Mesenchymal stem cell (in vitro differentiated cells and primary cell): Measurements from ENCODE around the gene NFE2L2. TPM values are rescaled to one million over a fixed set of nuclear protein-coding genes. Genes with fewer than 3 reads are reported as not detected.

ENCODE experiments used
- DNase-seq: peaks from one replicate; pipeline ENCODE4 v3.0.0-alpha.2; 2013
- H2AFZ ChIP-seq: one replicate; pipeline ENCODE4 v1.6.1; 2013; ENCODE audit warnings: low read depth, mild to moderate bottlenecking, control low read depth, inconsistent platforms, low read length, moderate library complexity
- H2AK5ac ChIP-seq: 2 replicates; pipeline ENCODE4 v1.6.1; 2013; ENCODE audit warnings: low read length, moderate library complexity, mild to moderate bottlenecking, inconsistent platforms; ENCODE audit not compliant: severe bottlenecking
- H2BK120ac ChIP-seq: one replicate; pipeline ENCODE4 v1.6.1; 2013; ENCODE audit warnings: low read depth, mild to moderate bottlenecking, inconsistent platforms, low read length, moderate library complexity
- H2BK12ac ChIP-seq, 2 experiments: one replicate each; pipeline ENCODE4 v1.6.1; 2013; ENCODE audit warnings: inconsistent platforms in 2 of 2, low read length in 2 of 2, mild to moderate bottlenecking in 2 of 2, moderate library complexity in 2 of 2, control low read depth in 1 of 2
- H2BK15ac ChIP-seq: one replicate; pipeline ENCODE4 v1.6.1; 2013; ENCODE audit warnings: mild to moderate bottlenecking, low read depth, inconsistent platforms; ENCODE audit not compliant: poor library complexity, severe bottlenecking
- H2BK5ac ChIP-seq: 2 replicates; pipeline ENCODE4 v1.6.1; 2013; ENCODE audit warnings: low read depth, mild to moderate bottlenecking, low read length, control low read depth, inconsistent platforms; ENCODE audit not compliant: poor library complexity, severe bottlenecking
- H3K14ac ChIP-seq, 2 experiments: one replicate each; pipeline ENCODE4 v1.6.1; 2013; ENCODE audit warnings: inconsistent platforms in 2 of 2, low read length in 2 of 2, control low read depth in 1 of 2, mild to moderate bottlenecking in 1 of 2, moderate library complexity in 1 of 2
- H3K18ac ChIP-seq, 2 experiments: one replicate each; pipeline ENCODE4 v1.6.1; 2013; ENCODE audit warnings: inconsistent platforms in 2 of 2, low read length in 2 of 2, control low read depth in 1 of 2, low read depth in 1 of 2, mild to moderate bottlenecking in 1 of 2
- H3K23ac ChIP-seq, 2 experiments: one replicate each; pipeline ENCODE4 v1.6.1; 2013; ENCODE audit warnings: inconsistent platforms in 2 of 2, low read length in 2 of 2, mild to moderate bottlenecking in 2 of 2, moderate library complexity in 2 of 2, control low read depth in 1 of 2
- H3K27ac ChIP-seq: 2 replicates; pipeline ENCODE4 v1.5.1; 2013; ENCODE audit warnings: mild to moderate bottlenecking, moderate library complexity, low read length, control low read depth, inconsistent platforms; ENCODE audit not compliant: poor library complexity, severe bottlenecking
- H3K27me3 ChIP-seq, 2 experiments: 2 replicates each; pipeline versions ENCODE4 v1.6.1 to v1.7.0; 2013; ENCODE audit warnings: low read length in 2 of 2, mild to moderate bottlenecking in 2 of 2, moderate library complexity in 2 of 2, control low read depth in 1 of 2, inconsistent platforms in 1 of 2; ENCODE audit not compliant: control insufficient read depth in 1 of 2, insufficient read depth in 1 of 2
- H3K36me3 ChIP-seq, 2 experiments: 2 replicates each; pipeline versions ENCODE4 v1.6.1 to v1.7.0; 2013; ENCODE audit warnings: low read length in 2 of 2, control low read depth in 1 of 2, inconsistent platforms in 1 of 2, low read depth in 1 of 2, mild to moderate bottlenecking in 1 of 2; ENCODE audit not compliant: insufficient read depth in 2 of 2, control insufficient read depth in 1 of 2
- H3K4ac ChIP-seq, 2 experiments: one replicate each; pipeline ENCODE4 v1.6.1; 2013; ENCODE audit warnings: inconsistent platforms in 2 of 2, low read length in 2 of 2, mild to moderate bottlenecking in 2 of 2, moderate library complexity in 2 of 2, control low read depth in 1 of 2, low read depth in 1 of 2
- H3K4me1 ChIP-seq: 2 replicates; pipeline ENCODE4 v1.6.1; 2013; ENCODE audit warnings: low read depth, low read length, control low read depth; ENCODE audit not compliant: control insufficient read depth, insufficient read depth
- H3K4me2 ChIP-seq: 2 replicates; pipeline ENCODE4 v1.6.1; 2013; ENCODE audit warnings: low read length, mild to moderate bottlenecking, inconsistent platforms; ENCODE audit not compliant: poor library complexity, severe bottlenecking
- H3K4me3 ChIP-seq, 2 experiments: 2 replicates each; pipeline versions ENCODE4 v1.5.1 to v1.7.0; 2013; ENCODE audit warnings: low read length in 2 of 2, mild to moderate bottlenecking in 2 of 2, control low read depth in 1 of 2, low read depth in 1 of 2; ENCODE audit not compliant: insufficient read depth in 1 of 2
- H3K79me1 ChIP-seq: replicated peaks from 2 replicates; pipeline ENCODE4 v1.6.1; 2013; ENCODE audit warnings: mild to moderate bottlenecking, control low read depth, low read length, inconsistent platforms; ENCODE audit not compliant: poor library complexity, severe bottlenecking
- H3K9ac ChIP-seq: 2 replicates; pipeline ENCODE4 v1.7.0; 2013; ENCODE audit warnings: mild to moderate bottlenecking, low read length, moderate library complexity
- H3K9me3 ChIP-seq: 2 replicates; pipeline ENCODE4 v1.7.0; 2013; ENCODE audit warnings: mild to moderate bottlenecking, low read length; ENCODE audit not compliant: control insufficient read depth
- H4K8ac ChIP-seq: one replicate; pipeline ENCODE4 v1.6.1; 2013; ENCODE audit warnings: inconsistent platforms, mild to moderate bottlenecking, low read length, moderate library complexity
- H4K91ac ChIP-seq: one replicate; pipeline ENCODE4 v1.6.1; 2013; ENCODE audit warnings: mild to moderate bottlenecking, low read length, inconsistent platforms
- WGBS: methylation state at CpG from one replicate; pipeline ENCODE4 v1.1.7; 2013; ENCODE audit warnings: mixed read lengths; 5-methylcytosine and 5-hydroxymethylcytosine counted together
- small RNA-seq: library from polyadenylated mRNA; stranded (forward); fragments of <200 nt; extraction: miRNeasy Mini kit (QIAGEN cat#:217004); gene quantifications from one replicate; pipeline ENCODE3, GENCODE V24; 2013; ENCODE audit warnings: low read depth

Gene NFE2L2

DNA sequence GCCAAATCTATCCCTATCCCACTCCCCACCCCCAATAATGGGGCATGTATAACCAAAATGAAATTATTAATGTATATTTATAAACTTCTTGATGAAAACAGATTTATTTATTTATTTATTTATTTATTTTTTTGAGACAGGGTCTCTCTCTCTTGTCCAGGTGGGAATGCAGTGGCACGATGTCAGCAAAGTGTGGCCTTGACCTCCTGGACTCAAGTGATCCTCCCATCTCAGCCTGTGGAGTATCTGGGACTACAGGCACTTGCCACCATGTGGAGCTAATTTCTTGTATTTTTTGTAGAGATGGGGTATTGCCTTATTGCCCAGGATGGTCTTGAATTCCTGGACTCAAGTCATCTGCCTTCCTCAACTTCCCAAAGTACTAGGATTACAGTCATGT is 79.9 kb downstream of the NFE2L2 start:
- no peak overlapping the region for H3K27ac ChIP-seq
- WGBS, result 100% methylated on average over 1 of the region's 1 CpG
- H3K4me2 ChIP-seq, result no peak overlapping the region
- H3K79me1 ChIP-seq, result no peaks in the 10 kb centered on the region
- H3K27me3 ChIP-seq, result peaks cover 0 to under 1% of the 10 kb centered on the region in 2 experiments
- no peak overlapping the region for H2AK5ac ChIP-seq
- no peaks in the 10 kb centered on the region for H3K36me3 ChIP-seq
- H2BK12ac ChIP-seq, result no peak overlapping the region
- no peak overlapping the region for H3K9ac ChIP-seq
- H3K18ac ChIP-seq, result no peak overlapping the region
- H2BK5ac ChIP-seq, result no peak overlapping the region
- no peak overlapping the region for H4K91ac ChIP-seq
- no peak overlapping the region for H3K14ac ChIP-seq
- no peak overlapping the region for H2AFZ ChIP-seq
- no peak overlapping the region for H2BK15ac ChIP-seq
- H3K23ac ChIP-seq, result no peak overlapping the region
- H3K4ac ChIP-seq, result no peak overlapping the region
- no peak for DNase-seq
- H2BK120ac ChIP-seq, result no peak overlapping the region
- no peak overlapping the region for H3K4me3 ChIP-seq
- no peaks in the 10 kb centered on the region for H3K9me3 ChIP-seq
- peaks cover 2% of the 10 kb centered on the region for H3K4me1 ChIP-seq
- H4K8ac ChIP-seq, result no peak overlapping the region

DNA sequence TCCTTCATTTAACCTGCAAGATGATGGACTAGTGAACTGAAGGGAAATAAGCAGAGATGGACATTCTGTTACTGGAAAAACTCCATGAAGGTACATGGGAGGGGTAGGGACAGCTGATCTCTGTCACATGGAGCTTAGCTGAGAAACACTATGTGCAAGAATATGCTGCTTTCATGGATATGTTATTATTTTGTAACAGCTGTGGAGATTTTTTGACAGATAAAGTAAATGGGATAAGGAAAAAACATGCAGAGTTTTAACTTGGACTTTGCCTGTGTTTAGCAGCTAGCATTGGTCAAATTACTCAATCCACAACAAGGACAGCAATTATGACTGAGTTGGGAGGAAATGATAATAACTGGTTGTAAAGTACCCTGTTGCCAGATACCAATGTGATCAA is 80.7 kb downstream of the NFE2L2 start:
- Histone ChIP-seq H2BK5ac (no peak overlapping the region), H3K79me1 (no peaks in the 10 kb centered on the region), H2BK15ac (no peak overlapping the region), H2BK120ac (no peak overlapping the region), H4K91ac (no peak overlapping the region), H3K18ac (no peak overlapping the region), H3K14ac (no peak overlapping the region), H4K8ac (no peak overlapping the region), H2AK5ac (no peak overlapping the region), H3K27ac (no peak overlapping the region), H3K4ac (no peak overlapping the region), H2AFZ (no peak overlapping the region), H3K27me3 (peaks cover 0 to 4% of the 10 kb centered on the region in 2 experiments), H3K36me3 (no peaks in the 10 kb centered on the region), H3K9ac (no peak overlapping the region), H3K23ac (no peak overlapping the region), H2BK12ac (no peak overlapping the region), H3K4me3 (no peak overlapping the region), H3K4me2 (no peak overlapping the region), H3K4me1 (peaks cover 2% of the 10 kb centered on the region), H3K9me3 (no peaks in the 10 kb centered on the region)
- DNase-seq, result no peak

Small RNAs within 50 kb of the gene (small RNA-seq; reads per million reads assigned to genes)
- gene MIR3128 (0.86 reads per million), gene MIR6512 (not detected), gene RF00019 (not detected)
